NCI-H2029 (cell line): ENCODE data around the gene RFX1.
"Not testable (repeated sequence)": the region's sequence is repeated elsewhere in the genome, so short reads cannot be mapped to it uniquely, and the experiment has no call there.

Source experiments
- DNase-seq: peaks from one replicate; lab custom pipeline; 2025; lab: John Stamatoyannopoulos, UW

RFX1 gene

DNA sequence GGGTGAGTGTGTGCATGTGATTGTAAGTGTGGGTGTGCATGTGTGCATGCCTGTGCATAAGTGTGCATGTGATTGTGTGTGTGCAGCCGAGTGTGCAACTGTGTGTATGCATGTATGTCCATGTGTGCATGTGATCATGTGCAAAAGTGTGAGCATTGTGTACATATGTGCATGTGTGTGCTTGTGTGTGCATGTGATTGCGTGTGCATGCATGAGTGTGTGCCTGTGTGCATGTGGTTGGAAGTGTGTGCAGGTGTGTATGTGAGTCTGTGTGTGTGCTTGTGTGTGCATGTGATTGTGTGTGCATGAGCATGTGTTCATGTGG, 71.4 kb downstream of the RFX1 start:
- DNase-seq: no peak

DNA sequence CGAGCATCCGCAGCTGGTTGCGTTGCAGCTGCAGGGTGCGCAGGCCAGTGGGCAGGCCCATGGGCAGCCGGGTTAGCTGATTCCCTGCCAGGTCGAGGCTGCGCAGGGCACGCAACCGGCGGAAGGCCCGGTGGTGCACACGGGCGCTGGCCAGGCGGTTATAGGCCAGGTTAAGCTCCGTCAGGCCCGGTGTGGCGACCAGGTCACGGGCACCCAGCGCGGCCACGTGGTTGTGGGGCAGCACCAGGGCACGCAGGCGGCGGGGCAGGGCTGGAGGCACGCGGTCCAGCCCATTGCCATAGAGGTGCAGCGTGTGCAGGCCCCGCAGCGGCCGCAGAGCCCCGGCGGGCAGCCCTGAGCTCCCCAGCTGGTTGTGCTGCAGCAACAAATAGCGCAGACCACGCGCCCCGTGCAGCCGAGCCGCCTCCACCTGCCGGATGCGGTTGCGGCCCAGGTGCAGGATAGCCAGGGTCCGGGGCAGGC, 73.2 kb downstream of the RFX1 start:
- DNase-seq: no peak

DNA sequence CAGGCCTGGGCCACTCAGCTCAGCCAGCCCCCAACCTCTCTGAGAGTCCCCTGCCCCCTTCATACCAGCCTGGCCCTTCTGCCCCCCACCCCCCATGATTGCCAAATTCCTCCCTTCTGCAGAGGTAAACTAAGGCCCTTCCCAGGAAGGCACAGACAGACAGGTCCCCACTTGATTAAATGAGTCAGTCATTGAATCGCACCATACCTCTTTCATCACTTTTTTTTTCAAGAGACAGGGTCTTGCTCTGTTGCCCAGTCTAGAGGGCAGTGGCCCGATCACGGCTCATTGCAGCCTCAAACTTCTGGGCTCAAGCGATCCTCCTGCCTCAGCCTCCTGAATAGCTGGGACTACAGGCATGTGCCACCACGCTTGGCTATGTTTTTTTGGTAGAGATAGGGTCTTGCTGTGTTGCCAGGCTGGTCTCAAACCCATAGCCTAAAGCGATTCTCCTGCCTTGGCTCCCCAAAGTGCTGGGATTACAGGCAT, 73.9 kb downstream of the RFX1 start:
- DNase-seq: no peak

DNA sequence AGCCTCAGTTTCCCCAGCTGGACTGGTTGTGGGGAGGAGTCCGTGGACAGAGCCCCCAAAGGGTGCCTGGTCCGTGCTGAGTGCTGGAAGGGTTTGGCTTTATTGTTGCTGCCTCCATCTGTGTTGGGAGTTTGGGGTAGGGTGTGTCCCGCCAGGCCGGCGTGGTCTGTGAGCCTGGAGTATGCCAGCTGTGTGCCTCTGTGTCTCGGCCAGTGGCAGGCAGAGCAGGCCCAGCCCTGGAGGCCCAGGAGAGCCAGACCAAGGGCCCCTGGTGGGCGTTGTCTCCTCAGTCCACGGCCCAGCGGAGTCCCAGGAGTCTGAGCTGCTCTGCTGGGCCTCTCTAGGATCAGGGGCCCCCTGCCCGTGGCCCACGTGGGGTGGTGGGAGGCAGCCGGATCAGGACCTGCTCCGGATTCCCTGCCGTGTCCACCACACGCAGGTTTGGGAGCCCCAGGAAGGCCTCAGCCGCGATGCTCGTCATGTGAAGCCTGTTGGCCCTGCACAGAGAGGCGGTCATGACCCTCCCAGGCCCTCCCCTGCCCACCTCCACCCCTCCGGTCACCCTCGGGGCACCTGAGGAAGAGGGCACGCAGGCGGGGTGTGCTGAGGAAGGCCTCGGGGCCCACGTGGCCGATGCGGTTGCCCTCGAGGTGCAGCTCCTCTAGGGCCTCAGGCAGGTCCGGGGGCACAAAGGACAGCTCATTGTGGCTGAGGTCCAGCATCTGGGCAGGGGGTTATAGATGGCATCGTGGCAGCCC, 74.5 kb downstream of the RFX1 start:
- no peak for DNase-seq

DNA sequence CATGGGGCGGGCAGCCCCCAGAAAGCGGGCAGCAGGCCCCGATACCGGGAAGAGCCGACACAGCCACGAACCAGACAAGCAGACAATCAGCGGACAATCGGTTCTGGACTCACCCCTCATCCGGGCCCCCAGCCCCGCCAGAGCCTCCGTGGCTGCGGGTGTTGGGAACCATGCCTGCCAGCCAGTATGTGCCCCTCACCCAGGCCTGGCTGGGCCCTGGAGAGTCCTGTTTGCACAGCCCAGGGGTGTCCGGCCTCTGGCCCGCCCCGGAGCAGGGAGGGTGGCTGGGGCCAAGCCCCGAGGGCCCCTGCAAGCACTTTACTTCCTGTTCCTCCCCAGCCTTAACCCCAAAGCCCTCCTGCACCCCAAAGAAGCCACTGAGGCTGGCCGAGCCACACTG, 75.7 kb downstream of the RFX1 start:
- no peak for DNase-seq

DNA sequence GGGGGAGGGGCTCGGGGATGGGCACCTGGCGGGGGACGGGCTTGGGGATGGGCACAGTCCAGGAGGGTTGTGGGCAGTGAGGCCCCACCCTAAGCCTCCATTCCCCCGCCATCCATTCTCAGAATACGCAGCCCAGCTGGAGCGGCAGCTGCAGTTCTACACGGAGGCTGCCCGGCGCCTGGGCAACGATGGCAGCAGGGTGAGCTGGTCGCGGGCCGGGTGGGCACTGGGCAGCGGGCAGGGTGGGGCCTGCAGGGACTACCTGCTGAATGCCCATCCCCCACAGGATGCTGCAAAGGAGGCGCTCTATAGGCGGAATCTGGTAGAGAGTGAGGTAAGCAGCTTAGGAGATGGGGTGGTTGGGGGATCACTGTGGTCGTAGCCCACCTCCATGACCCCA, 76.2 kb downstream of the RFX1 start:
- no peak for DNase-seq

DNA sequence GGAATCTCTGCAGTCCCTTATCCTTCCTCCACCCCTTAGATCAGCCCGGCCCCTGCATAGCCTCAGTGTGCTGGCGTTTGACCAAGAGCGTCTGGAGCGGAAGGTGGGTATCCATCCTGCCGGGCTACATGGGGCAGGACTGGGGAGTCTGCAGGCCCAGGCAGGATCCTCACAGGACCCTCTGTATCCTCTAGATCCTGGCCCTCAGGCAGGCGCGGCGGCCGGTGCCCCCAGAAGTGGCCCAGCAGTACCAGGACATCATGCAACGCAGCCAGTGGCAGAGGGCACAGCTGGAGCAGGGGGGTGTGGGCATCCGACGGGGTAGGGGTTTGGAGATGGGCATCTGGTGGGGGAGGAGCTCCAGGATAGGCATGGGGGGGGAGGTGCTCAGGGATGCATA, 76.8 kb downstream of the RFX1 start:
- DNase-seq: no peak

DNA sequence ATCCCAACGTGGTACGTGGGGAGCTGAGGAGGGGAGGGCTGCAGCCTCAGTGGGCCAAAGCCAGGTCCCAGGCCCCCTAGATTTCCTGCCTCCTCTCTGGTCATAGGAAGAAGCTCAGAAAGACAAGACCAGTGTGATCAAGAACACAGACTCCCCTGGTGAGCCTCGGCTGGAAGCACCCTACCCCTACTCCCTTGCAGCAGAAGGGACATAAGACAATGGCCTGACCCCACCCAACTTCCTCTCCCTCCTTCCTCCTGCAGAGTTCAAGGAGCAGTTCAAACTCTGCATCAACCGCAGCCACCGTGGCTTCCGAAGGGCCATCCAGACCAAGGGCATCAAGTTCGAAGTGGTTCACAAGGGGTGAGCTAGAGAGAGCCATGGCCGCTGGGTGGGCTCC, 79.4 kb downstream of the RFX1 start:
- DNase-seq: no peak

DNA sequence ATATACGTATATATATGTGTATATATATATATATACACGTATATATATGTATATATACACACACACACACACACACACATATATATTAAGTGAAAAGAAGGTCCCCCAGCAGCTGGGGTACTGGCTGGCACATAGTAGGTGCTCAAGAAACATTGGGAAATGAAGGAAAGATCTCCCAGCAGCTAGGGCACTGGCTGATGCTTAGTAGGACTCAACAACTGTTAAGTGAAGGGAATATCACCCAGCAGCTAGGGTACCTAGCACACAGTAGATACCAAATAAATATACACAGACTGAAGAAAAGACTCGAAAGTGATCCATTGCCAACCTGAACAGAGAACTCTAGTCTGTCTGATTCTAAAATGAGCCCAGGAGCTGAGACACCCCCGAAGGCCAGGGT, 80.1 kb downstream of the RFX1 start:
- DNase-seq: no peak

DNA sequence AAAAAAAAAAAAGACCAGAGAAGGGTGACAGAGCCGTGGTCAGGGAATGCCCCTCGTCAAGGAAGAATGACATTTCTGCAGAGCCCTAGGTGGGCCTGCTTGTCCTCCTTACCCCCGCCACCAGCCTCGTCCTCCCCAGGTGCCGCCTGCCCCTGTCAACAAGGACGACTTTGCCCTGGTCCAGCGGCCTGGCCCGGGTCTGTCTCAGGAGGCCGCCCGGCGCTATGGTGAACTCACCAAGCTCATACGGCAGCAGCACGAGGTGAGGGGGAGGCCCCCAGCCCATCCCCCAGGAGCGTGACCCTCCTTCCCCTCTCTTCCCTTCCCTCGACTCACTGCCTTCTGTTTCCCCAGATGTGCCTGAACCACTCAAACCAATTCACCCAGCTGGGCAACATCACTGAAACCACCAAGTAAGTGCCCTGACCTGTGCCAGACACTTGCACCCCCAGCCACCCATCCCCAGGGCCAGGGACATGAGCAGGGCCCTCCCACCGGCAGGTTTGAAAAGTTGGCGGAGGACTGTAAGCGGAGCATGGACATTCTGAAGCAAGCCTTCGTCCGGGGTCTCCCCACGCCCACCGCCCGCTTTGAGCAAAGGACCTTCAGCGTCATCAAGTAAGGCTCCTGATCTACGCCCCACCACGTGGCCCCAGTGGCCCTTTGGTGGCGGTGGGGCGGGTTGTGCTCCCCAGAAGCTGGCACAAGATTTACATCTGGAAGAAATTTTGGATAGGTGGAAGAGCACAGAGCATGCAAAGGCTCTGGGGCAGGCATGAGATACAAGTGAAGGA, 82.7 kb downstream of the RFX1 start:
- DNase-seq: no peak

DNA sequence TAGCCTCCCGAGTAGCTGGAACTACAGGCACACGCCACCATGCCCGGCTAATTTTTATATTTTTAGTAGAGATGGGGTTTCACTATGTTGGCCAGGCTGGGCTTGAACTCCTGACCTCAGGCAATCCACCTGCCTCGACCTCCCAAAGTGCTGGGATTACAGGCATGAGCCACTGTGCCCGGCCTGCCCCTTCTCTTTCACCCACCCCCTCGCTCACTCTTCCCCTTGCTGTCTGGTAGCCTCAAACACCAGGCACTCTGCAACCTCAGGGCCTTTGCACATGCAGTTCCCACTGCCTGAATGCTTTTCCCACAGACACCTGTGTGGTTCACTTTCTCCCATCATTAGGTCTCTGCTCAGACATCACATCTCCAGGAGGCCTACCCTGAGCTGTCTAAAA, 84.0 kb downstream of the RFX1 start:
- DNase-seq: not testable (repeated sequence)

DNA sequence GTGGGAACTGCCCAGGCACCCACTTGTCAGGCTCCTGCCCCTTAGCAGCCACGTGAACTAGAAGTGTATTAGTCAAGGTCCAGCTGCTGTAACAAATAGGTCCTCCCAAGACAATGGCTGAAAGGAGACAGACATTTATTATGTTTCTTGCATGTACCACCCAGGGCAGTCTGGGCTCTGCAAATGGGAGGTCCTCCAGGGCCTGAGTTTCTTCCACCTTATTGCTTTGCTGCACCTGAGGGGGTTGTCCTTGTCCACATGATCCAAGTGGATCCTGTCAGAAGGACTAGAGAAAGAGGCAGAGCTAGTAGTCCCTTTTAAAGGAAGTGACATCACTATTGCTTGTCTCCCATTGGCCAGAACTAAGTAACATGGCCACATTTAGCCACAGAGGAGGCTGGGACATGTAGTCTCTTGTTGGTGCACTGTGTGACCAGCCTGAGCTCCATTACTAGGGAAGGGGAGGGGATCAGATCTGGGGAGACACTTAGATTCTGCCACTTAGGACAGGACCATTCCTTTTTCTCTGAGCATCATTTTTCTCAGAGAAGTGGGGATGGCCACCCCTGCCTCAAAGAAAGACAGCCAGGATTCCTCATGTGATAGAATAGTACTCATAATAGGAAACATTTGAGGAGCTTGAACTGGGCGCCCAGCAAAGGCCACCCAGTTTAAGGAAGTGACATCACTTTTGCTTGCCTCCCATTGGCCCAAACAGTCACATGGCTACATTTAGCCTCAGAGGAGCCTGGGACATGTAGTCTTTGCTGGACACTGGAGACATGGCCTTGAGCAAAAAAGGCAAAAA, 85.0 kb downstream of the RFX1 start:
- peak; percentile 37 for DNase-seq

DNA sequence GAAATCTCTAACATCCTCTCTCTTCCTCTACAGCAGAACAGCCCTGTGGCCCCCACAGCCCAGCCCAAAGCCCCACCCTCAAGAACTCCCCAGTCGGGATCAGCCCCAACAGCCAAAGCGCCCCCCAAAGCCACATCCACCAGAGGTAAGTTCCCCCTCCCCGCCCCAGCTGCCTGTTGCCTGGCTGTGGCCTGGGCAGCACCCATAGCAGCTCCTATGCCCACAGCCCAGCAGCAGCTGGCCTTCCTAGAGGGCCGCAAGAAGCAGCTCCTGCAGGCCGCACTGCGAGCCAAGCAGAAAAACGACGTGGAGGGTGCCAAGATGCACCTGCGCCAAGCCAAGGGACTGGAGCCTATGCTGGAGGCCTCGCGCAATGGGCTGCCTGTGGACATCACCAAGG, 85.6 kb downstream of the RFX1 start:
- no peak for DNase-seq

DNA sequence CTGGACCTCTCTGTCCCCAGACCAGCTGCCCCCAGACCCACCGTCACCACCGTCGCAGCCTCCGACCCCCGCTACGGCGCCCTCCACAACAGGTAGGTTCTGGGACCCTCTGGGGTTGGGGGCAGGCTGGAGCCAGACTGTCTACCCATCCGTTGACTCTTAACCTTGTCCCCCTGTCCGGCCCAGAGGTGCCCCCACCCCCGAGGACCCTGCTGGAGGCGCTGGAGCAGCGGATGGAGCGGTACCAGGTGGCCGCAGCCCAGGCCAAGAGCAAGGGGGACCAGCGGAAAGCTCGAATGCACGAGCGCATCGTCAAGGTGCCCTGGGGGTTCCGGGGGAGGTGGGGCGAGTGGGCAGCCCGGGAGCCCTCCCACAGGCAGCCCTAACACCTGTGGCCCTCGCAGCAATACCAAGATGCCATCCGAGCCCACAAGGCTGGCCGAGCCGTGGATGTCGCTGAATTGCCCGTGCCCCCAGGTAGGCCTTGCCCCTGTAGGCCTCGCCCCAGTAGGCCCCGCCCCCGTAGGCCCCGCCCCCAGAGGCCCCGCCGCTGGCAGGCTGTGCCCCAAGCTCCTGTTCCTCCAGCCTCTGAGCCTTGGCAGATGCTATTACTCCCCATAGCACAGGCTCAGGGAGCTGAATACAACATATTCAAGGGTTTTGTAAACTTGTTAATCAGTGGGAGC, 87.3 kb downstream of the RFX1 start:
- no peak for DNase-seq

DNA sequence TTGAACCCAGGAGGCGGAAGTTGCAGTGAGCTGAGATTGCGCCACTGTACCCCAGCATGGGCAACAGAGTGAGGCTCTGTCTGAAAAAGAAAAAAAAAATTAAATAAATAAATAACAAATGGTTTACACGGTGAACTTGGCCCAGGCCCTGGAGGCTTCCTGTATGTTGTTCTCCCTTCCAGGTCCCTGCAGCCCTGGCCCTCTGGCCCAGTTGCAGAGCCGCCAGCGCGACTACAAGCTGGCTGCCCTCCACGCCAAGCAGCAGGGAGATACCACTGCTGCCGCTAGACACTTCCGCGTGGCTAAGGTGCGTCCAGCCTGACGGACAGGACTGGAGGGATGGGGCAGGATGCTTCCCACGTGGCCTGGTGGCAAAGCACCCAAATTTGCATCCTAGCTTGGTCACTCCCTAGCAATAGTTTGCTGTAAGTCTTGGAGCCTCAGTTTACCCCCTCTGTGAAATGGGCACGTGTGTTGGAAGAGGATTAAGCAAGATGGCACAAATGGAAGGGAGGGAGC, 88.2 kb downstream of the RFX1 start:
- no peak for DNase-seq

DNA sequence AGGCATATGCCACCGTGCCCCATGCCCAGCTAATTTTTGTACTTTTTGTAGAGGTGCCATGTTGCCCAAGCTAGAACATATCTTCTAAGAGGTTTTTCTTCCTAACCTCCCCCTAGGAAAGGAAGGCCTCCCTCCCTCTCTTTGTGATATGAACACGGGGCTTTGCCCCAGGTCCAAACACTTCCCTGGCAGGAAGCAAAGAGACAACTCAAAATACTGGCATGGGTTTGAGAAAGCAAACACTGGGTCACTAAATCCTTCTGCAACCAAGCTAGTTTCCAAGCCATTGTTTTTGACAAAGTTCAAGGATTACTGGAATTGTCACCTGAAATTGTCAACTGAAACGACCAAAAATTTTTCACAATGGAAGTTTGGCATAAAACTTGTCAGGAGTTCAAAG, 91.3 kb downstream of the RFX1 start:
- no peak for DNase-seq

DNA sequence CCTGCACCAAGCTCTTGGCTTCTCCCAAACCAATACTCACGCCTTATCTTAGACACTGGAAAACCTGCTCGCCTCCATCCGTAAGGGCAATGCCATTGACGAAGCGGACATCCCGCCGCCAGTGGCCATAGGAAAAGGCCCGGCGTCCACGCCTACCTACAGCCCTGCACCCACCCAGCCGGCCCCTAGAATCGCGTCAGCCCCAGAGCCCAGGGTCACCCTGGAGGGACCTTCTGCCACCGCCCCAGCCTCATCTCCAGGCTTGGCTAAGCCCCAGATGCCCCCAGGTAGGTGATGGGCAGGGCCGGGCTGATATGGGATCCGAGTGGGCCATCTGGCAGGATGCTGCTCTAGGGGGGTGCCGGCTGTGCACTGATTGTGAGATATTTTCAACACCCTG, 92.8 kb downstream of the RFX1 start:
- no peak for DNase-seq
